Astrocyte (in vitro differentiated cells and primary cell): ENCODE data around the gene IGSF21.

Source experiments
- CTCF ChIP-seq: IDR thresholded peaks from 2 replicates; pipeline ENCODE4 v1.5.1; 2011; ENCODE audit warnings: low read depth, mild to moderate bottlenecking, inconsistent platforms, low read length, moderate library complexity; ENCODE audit not compliant: insufficient read depth
- EZH2 ChIP-seq: IDR thresholded peaks from 2 replicates; pipeline ENCODE4 v1.6.1; 2012; ENCODE audit warnings: mild to moderate bottlenecking, low read length, inconsistent platforms; ENCODE audit not compliant: insufficient read depth

DNA sequence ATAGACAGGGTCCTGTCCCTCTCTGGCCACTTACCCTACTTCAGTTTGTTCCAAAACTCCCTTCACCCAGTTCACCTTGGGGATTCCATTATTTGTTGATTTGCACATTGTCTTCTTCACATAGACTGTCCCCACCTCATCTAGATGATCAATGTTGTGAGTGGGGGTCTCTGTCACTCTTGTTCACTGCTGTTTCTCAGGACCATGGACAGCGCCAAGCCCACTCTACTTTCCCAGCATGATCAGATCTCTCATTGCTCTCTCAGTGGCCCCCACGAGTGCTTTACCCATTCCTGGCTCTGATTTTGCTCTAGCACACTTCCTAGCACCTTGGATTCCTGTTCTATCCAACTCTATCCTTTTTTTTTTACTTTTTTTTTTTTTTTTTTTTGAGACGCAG lies 45.4 kb upstream of the IGSF21 start:
- TF ChIP-seq CTCF (no peak), EZH2 (no peak)
